ENCODE data around the gene SEC22B. TPM values are rescaled to one million over a fixed set of nuclear protein-coding genes. Genes with fewer than 3 reads are reported as not detected.
A peak's percentile ranks its signal among the peaks of the same experiment; 100 is the strongest.
"Not testable (repeated sequence)": the region's sequence is repeated elsewhere in the genome, so short reads cannot be mapped to it uniquely, and the experiment has no call there.

Gene SEC22B
- total RNA-seq, 2 donors from 2014 or later, result 24.2 to 28.1 TPM

- ATAC-seq; intact Hi-C loops (cut with DNase I, micrococcal nuclease); DNase-seq: not testable (repeated sequence)
Measured at GRCh38 chr1:120150138-120150822, 26.0 kb downstream of the SEC22B start.

GRCh38 chr1:120149420-120150059, 26.8 kb downstream of the SEC22B start:
- intact Hi-C loops (cut with DNase I, micrococcal nuclease); DNase-seq; ATAC-seq: not testable (repeated sequence)

GRCh38 chr1:120145806-120146205, 30.5 kb downstream of the SEC22B start:
- DNase-seq; intact Hi-C loops (cut with DNase I, micrococcal nuclease): not testable (repeated sequence)
- ATAC-seq, result peak; percentile 57

- not testable (repeated sequence) for DNase-seq
- ATAC-seq, result peak; percentile 77
Measured at GRCh38 chr1:120144626-120145025, 31.7 kb downstream of the SEC22B start.

GRCh38 chr1:120144169-120144568, 32.2 kb downstream of the SEC22B start:
- ATAC-seq; intact Hi-C loops (cut with DNase I, micrococcal nuclease): not testable (repeated sequence)
- DNase-seq, result peak in 1 of 2 donors; percentile 16

More at GRCh38 chr1:120144626-120145025, 31.7 kb downstream of the SEC22B start:
- intact Hi-C loops (cut with DNase I, micrococcal nuclease), result not testable (repeated sequence)

- DNase-seq; ATAC-seq; intact Hi-C loops (cut with DNase I, micrococcal nuclease): not testable (repeated sequence)
Measured at GRCh38 chr1:120143334-120143733, 33.0 kb downstream of the SEC22B start.

GRCh38 chr1:120142512-120143263, 33.6 kb downstream of the SEC22B start:
- DNase-seq (peak; percentile 26 to 58), ATAC-seq (peak; percentile 59)
- intact Hi-C loops (cut with DNase I, micrococcal nuclease), result not testable (repeated sequence)

- ATAC-seq; DNase-seq; intact Hi-C loops (cut with DNase I, micrococcal nuclease): not testable (repeated sequence)
Measured at GRCh38 chr1:120141865-120142264, 34.5 kb downstream of the SEC22B start.

GRCh38 chr1:120140656-120141265, 35.6 kb downstream of the SEC22B start:
- intact Hi-C loops (cut with DNase I, micrococcal nuclease); DNase-seq; ATAC-seq: not testable (repeated sequence)

GRCh38 chr1:120136086-120136485, 40.2 kb downstream of the SEC22B start:
- ATAC-seq; DNase-seq; intact Hi-C loops (cut with DNase I, micrococcal nuclease): not testable (repeated sequence)

- DNase-seq; ATAC-seq; intact Hi-C loops (cut with DNase I, micrococcal nuclease): not testable (repeated sequence)
Measured at GRCh38 chr1:120133928-120134325, 42.4 kb downstream of the SEC22B start.

GRCh38 chr1:120133228-120133927, 42.9 kb downstream of the SEC22B start:
- no peak for ATAC-seq
- intact Hi-C loops (cut with DNase I, micrococcal nuclease), result no loop called here
- no peak for DNase-seq

GRCh38 chr1:120132406-120132763, 43.9 kb downstream of the SEC22B start:
- ATAC-seq; intact Hi-C loops (cut with DNase I, micrococcal nuclease); DNase-seq: not testable (repeated sequence)

- DNase-seq, result peak; percentile 54 to 80
- intact Hi-C loops (cut with DNase I, micrococcal nuclease), result not testable (repeated sequence)
- peak; percentile 89 for ATAC-seq
Measured at GRCh38 chr1:120131611-120132405, 44.5 kb downstream of the SEC22B start.

GRCh38 chr1:120127921-120128320, 48.4 kb downstream of the SEC22B start:
- ATAC-seq; intact Hi-C loops (cut with DNase I, micrococcal nuclease); DNase-seq: not testable (repeated sequence)

GRCh38 chr1:120126216-120126615, 50.1 kb downstream of the SEC22B start:
- intact Hi-C loops (cut with DNase I, micrococcal nuclease); DNase-seq; ATAC-seq: not testable (repeated sequence)

- intact Hi-C loops (cut with DNase I, micrococcal nuclease), result not testable (repeated sequence)
Measured at GRCh38 chr1:120124628-120125027, 51.7 kb downstream of the SEC22B start.

More at GRCh38 chr1:120124628-120125027, 51.7 kb downstream of the SEC22B start:
- not testable (repeated sequence) for ATAC-seq, DNase-seq

Data from left colon (tissue), 2 donors.